Left colon (tissue), 2 donors: ENCODE measurements around the gene PLD1. TPM values are rescaled to one million over a fixed set of nuclear protein-coding genes. Genes with fewer than 3 reads are reported as not detected.
A peak's percentile ranks its signal among the peaks of the same experiment; 100 is the strongest.

Source experiments
- ATAC-seq: fragments of 200-7000 bp; cut with Tn5 transposase; one replicate; pipeline ENCODE4 v1.9.1; 2020; ENCODE audit warnings: mild to moderate bottlenecking, moderate library complexity
- DNase-seq, 2 donors: peaks; one replicate each; pipeline ENCODE4 v3.0.0-alpha.2; 2020
- intact Hi-C, 2 donors: fragments of 100-400 bp; cut with DNase I in 1 of 2; cut with micrococcal nuclease in 1 of 2; formaldehyde crosslinking; loops; one replicate each; pipeline versions ENCODE4 v1.11.2 to v1.14.0; 2022; cut with DNase I, micrococcal nuclease
- total RNA-seq, 2 donors: library from RNA; stranded (reverse); fragmentation: NEBNext Ultra II Directional; extraction: Animal tissue kit (Norgen Biotek cat#: 25700); gene quantifications; one replicate each; pipeline ENCODE4 v1.2.1, GENCODE V29; 2021
- donor health status: DM: no; HTN: no; CAD: no.
- donor health status: DM: yes; HTN: yes; CAD: no.

Gene PLD1
- total RNA-seq, 2 donors from 2014 or later: 79.7 to 109 TPM

DNA sequence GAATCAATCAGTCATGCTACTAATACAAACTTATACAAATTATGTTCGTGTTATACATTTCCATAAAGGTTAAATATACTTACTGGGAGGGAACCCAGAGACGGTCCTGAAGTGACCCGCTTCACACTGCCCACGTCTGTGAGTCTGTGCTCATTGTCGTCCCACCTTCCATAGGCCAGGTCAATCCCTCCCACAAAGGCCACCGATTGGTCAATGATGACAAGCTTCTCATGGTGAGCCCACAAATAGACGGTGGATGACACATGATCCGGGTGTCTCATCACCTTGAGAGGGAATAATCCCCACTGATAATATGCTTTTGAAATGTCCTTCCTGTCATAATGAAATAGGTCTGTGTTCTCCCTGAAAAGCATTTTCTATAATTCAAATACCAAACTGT, 121.7 kb downstream of the PLD1 start:
- intact Hi-C loops: no loop called here
- DNase-seq: no peak
- no peak for ATAC-seq

DNA sequence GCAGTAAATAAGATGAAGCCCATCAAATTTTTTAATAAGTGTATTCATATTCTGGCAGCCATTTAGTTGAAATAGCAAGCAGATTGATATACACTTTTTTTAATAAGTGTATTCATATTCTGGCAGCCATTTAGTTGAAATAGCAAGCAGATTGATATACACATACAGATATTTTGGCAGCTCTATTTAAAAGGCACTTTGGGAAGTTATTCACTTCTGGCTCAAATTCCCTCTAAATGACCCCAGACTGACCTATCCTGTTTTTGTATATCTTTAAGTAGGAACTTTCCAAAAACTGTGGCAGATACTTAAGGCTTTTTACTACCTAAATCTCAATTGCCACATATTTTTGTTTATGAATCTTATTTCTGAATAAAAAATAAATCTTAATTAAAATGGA, 122.3 kb downstream of the PLD1 start:
- ATAC-seq (no peak), DNase-seq (no peak)
- intact Hi-C loops: no loop called here

DNA sequence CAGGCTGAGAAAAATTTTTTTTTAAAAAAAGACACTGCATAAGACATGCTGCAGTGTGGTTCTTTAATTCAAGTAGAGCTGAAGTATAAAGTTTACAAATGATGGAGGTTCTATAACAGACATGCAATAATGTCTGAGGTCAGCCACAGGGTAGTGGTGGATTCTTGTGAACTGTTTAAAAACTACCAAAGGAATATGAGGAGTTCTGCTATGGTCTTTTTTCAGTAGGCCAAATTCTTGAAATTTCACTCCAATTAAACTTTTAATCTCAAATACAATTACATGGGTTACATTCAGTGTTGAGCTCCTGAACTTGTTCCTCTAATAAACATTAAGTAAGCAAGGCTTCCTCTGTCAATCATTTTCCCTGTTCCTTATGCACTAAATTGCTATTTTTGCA, 122.7 kb downstream of the PLD1 start:
- ATAC-seq: no peak
- intact Hi-C loops: no loop called here
- no peak for DNase-seq

DNA sequence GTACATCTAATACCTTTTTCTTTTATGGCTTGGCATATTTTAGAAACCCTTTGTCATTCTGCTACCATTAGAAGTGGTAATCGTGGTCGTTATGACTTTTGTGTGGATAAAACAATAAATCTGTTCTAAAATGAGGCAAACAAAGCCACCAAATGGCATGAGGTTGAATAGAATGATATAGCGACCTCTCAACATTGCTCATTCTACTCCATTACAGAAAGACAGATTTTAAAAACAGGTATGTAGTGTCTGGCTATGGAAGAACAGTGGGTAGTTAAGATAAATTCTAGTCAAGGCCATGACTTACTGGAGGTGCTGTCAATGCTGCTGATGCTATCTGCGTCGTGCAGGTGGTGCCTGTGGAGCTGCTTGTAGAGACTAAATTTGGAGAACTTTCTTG, 123.2 kb downstream of the PLD1 start:
- intact Hi-C loops: no loop called here
- no peak for DNase-seq
- ATAC-seq: no peak

DNA sequence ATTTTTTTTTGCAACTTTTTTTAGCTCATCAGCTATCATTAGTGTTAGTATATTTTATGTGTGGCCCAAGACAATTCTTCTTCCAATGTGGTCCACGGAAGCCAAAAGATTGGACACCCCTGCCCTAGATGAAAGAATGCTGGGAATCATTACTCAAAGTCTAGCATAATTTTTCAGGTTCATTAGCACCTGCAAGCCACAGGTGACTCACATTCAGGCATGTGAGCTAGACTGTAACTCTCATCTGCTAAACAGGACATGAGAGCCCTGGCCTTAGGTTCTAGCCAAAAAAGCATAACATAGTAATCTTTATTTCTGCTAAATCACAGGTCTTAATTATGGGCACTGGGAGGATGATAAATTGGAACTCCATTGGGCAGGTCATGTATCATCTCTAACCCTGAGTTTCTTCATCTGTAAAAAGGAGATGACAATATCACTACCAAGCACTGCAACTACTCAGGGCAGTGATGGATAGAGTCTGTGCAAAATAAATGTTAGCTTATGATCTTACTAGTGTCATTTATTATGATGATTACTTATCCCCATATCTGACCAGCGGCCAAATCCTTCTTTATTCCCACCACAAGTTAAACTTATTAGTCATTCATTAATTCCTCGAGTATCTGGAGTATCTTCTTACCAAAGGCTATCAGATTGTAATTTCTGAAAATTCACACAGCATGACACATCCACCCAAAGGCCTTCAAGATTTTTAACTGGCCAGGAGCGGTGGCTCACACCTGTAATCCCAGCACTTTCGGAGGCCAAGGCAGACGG, 125.0 kb downstream of the PLD1 start:
- DNase-seq (no peak), ATAC-seq (no peak)
- intact Hi-C loops: no loop called here

DNA sequence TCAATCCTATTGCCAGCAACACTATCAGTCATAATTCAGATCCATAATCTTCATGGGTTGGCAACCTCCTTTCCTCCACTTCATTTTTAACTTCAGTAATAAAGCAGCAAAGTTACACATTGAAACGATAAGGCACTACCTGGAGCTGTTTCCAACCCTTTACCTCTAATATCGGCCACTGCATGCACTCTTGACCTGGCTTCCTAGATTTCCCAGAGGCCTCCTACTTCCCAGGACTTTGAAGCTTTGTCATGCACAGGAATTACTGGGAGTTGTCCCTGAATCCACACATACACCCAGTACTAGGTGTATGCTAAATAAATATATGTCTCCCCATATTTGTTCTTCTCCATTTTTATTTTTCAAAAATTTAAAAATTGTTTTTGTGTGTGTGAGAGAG, 126.1 kb downstream of the PLD1 start:
- intact Hi-C loops: no loop called here
- DNase-seq (peak in 1 of 2 donors; percentile 39), ATAC-seq (peak; percentile 81)

DNA sequence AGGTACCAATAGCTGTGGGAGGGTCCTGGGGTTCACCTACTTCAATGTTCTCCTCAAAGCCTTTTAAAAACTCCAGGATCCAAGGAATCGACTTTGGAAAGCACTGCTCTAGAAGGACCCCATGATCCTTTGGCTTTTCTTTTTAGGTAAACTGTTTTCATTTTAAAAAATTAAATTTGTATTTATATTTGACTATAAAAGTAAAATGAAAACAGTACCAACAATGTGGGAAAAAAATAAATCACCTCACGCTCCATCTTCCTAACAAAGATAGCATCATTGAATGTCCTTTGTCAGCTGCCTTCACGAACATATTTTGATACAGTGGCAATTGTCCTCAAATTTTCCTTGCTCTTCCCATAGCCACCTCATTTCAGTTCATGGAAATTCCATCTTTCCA, 127.5 kb downstream of the PLD1 start:
- intact Hi-C loops: no loop called here
- DNase-seq (no peak), ATAC-seq (no peak)

DNA sequence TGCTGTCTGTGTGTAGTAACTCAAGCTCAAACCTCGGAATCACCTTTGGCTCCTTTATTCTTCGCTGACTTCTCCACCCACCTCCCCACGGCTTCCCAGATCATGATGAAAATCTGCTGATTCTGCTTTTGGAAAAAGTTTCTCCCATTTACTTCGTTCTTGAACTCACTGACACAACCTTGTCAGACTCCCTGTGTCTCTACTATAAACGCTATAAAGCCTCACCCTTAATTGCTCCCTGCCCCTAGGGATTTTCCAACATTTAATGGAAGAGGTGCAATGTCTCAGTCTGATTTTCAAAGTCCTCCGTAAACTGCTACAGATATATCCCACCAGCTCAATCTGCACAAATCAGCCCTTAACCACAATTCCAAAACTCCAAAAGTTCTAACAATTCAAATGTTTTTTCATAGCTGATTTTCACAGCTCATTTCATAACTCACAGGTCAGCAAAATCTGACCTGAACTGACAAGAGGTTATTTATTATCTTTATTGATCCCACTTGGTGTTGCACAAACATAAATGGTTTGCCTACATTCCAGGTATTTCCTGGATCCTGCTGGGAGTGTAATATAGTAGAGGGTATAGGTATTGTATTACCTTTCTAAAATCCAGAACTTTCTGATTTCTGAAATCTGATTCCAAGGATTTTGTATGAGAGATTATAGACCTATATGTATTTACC, 129.4 kb downstream of the PLD1 start:
- DNase-seq (no peak), ATAC-seq (peak; percentile 46)
- intact Hi-C loops: no loop called here

DNA sequence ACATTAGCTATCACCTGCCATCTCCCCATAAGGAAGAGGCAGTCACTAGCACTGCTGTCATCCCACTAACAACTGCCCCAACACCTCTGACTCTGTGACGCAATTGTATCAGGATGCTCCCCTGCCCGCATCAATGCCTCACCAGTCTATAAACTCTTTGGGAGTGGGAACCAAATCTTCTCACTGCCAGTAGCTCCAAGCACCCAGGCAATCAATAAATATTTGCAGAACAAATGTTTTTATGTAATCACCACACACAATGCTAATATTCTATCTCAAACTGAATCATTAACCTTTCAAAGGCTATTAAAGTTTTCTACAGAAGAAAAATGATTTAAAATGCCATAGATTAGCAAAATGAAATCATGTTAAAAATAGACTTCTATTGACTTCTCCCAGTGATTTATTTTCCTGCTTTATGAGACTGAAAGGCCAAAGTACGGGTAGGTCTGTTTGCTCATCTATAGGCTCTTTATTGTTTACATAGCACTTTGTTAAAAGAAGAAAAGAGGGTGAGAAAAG, 131.3 kb downstream of the PLD1 start:
- intact Hi-C loops: no loop called here
- peak; percentile 30 to 64 for DNase-seq
- ATAC-seq: peak; percentile 62

DNA sequence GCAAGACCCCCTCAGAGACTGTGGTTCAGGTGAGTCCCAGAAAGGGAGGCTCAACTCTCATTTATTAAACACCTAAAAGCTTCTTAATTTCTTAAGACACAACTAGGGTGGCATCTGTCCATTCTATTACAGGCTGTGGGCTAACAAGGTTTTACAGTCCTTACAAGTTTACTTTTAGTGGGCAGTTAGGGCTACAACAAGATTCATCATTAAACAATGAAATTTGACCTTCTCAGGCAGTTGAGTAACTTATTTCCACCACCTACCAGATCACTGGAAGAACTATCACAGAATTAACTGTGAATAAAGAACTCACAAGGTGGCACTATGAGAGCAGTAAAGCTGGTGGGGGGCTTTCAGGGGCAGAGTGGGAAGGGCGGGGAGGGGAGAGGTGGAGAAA, 132.6 kb downstream of the PLD1 start:
- ATAC-seq (peak; percentile 10), DNase-seq (no peak)
- intact Hi-C loops: no loop called here

DNA sequence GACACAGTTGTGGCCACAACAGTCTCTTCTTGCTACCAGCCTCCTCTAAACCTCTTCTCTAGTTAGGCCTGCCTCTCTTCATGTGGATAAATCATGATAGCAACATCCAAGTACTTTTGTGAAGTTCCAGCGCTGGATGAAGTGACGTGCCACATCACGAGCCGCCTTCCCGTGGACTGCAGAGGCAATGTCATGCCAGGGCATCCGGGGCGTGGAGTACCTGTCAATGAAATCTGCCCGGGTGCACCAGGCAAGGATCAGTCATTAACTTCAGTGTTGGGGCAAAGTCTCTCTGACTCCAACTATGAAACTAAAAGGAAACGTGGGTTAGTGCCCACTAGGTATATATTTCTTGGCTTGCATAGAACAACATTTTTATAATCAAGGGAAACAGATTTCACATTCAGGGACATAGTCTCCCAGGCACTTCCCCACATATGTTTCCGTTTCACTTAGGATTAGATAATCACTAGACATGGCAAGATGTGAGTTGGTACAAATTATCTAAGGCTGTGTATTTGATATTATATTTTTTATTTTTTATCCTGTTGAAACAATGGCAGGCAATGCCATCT, 133.6 kb downstream of the PLD1 start:
- peak; percentile 83 to 88 for DNase-seq
- intact Hi-C loops: no loop called here
- ATAC-seq: peak; percentile 83

DNA sequence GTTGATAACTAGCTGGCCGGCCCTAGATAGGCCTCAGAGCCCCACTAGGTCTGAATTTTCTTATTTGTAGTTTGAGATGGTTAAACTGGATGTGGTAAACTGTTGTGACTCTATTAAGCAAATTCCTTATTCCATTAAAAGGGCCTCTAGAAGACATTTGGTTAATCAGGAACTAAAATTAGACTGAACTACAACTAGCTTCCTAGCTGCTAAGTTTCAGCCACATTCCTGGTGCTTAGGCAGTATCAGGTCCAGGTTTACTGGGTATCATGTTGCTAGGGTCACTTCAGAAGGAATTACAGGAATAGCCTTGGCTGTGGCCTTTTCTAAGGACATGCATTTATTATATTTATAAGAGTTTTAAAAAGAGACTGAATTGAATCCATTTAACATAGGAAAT, 136.3 kb downstream of the PLD1 start:
- DNase-seq (no peak), ATAC-seq (no peak)
- intact Hi-C loops: no loop called here

DNA sequence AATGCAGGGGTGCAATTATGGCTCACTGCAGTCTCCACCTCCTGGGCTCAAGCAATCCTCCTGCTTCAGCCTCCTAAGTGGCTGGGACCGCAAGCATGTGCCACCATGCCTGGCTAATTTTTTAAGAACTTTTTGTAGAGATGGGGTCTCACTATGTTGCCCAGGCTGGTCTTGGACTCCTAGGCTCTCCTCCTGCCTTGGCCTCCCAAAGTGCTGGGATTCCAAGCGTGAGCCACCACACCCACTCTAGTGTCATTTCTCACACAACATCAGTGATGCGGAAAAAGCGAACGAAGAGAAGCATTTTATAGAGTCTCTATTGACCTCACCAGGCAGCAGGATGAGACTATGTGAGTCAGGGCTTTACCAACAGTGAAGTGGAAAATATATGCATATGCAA, 137.7 kb downstream of the PLD1 start:
- intact Hi-C loops: no loop called here
- DNase-seq: no peak
- ATAC-seq: no peak

DNA sequence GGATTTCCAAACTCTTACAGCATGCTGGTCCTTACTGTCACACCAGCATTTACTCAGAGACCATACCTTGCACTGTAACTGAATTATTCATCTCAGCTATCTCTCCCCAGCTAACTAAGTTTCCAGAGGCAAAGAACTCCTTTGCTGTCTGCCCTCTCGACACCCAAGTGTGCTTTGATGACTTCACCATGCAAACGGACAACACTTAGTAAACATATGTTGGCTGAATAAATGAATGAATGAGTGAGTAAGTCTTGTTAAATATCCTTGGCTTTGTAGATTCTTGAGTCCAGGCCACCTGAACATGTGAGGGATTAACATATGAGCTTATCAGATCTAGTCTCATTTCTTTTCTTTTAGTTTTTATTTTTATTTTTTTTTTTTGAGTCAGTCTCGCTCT, 138.2 kb downstream of the PLD1 start:
- ATAC-seq (no peak), DNase-seq (no peak)
- intact Hi-C loops: no loop called here

DNA sequence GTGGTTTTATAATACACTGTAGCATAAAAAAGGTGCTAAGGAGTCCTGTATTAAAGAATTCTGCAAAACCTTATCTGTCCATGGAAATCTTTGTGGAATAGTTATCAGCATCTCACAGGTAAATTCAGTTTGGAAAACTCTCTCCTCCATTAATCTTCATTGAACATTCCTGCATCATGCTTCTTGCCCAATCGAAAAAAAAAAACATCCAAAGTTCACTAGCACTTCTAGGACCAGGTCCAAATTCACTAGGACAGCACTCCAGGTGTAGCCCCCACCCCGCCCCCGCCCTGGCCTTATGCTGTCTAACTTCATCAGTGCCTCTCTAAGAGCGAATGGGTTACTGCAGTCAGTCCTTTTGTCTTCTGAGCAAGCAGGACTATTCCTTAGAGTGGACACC, 138.6 kb downstream of the PLD1 start:
- no peak for ATAC-seq
- intact Hi-C loops: no loop called here
- DNase-seq: no peak

DNA sequence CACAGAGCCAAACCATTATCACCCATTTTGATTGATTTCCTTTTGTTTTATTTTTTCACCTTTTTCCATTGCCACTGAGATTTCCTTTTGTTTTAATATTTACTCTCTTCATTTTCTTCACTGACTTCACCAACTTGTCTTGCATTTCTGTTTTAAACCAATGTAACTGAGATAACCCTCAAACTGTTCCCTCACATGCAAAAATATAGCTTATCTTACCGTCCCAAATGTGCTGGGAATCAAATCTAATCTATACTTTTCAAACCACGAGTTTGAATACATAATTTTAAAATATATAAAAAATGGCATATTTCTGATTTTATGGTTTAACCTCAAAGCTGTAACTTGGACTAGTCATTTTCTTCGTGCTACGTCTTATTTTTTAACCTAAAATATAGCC, 143.8 kb downstream of the PLD1 start:
- ATAC-seq: no peak
- no peak for DNase-seq
- intact Hi-C loops: no loop called here

DNA sequence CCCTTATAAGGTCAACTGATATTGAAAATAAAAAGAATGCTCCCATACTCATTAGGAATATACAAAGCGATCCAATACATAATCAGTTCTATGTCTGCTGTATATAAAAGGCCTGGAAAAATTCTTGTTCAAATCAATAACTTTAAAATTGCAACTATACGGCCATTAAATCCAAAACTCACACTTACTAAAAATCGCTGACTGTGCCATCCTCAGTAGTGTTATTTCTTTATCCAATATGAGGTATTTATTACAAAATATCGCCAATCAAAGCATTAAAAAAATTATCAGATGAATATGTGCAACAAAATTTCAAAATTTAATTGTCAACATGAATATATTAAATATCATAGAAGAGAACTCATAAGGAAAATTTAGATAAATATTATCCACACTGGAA, 146.5 kb downstream of the PLD1 start:
- no peak for DNase-seq
- intact Hi-C loops: no loop called here
- no peak for ATAC-seq

DNA sequence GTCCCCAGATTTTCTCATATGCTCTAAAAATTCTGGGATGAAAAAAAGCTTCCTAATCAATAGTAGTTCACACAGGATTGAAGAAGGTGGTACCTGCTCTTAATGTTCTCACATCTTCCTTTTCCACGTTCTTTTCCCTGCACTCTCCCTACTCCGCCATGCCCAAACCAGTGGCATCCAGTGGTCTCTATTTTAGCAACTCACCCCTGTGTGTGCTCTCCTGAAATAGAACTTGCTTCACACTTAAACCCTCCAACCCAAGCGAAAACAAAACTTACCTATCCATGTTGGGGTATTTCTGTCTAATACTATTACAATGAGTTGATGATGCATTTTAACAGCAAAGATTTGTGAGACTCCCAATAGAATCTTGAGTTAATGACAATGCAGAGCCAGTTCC, 148.8 kb downstream of the PLD1 start:
- DNase-seq (no peak), ATAC-seq (no peak)
- intact Hi-C loops: no loop called here

DNA sequence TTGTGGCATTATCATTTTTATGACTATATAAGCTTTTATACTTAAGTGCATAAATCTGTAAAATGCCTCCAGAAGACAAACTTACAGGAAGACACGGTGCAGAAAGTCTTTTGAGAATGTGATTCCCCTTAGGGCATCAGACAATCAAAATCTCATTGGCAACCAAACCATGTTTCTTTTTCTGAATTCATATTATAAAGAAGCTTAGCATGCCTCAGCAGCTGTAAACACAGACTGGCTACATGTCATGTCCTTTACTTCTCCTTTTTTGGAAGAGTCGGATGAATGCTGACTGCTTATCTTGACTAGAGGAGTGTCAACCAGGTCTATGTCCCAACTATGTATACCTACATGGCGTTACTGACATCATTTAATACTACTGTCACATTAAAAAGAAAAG, 150.1 kb downstream of the PLD1 start:
- DNase-seq (no peak), ATAC-seq (no peak)
- intact Hi-C loops: no loop called here

DNA sequence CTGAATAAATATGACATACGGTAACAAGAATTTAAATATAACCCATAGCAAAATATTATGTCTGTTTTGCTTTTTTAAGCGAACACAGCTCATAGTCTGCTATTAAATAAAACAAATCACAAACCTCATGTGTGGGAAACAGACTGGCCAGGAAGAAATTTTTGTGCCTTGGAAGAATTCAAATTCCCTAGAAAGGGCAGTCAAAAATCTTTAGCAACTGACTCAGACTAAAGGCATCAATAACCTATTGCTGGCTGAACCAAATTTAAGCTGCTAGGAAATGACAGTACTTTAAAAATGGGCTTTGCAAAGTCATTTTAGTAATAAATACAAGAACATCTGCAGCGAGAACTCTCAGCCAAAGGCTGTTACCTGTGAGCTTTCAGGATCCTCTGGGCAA, 151.4 kb downstream of the PLD1 start:
- intact Hi-C loops: no loop called here
- ATAC-seq: no peak
- no peak for DNase-seq
